Spleen (tissue), 7 donors: Measurements from ENCODE around the gene LRRC72.

ENCODE experiments used
- CTCF ChIP-seq, 11 experiments: fragments of 200-600 bp in 7 of 11; fragments of 450-650 bp in 4 of 11; sonication (generic) in 4 of 11; IDR thresholded peaks in 8 of 11; conservative IDR thresholded peaks in 3 of 11; 1 replicate in 7 of 11; 2 replicates in 4 of 11; pipeline versions ENCODE4 v1.4.0 to v1.8.0; 2016 to 2021; ENCODE audit warnings: antibody characterized with exemption in 11 of 11, inconsistent platforms in 4 of 11, mild to moderate bottlenecking in 1 of 11
- POLR2A ChIP-seq, 3 donors: fragments of 450-650 bp; IDR thresholded peaks; one replicate each; pipeline ENCODE4 v1.5.1; 2017; ENCODE audit warnings: antibody characterized with exemption in 3 of 3, mild to moderate bottlenecking in 1 of 3
- POLR2AphosphoS5 ChIP-seq, 3 donors: sonication (generic); formaldehyde crosslinking; IDR thresholded peaks; one replicate each; pipeline ENCODE4 v1.5.1; 2017; ENCODE audit warnings: antibody characterized with exemption in 3 of 3
- donor health status: DM: no; HTN: no; CAD: no; lungs with moderate emphysema.
- donor health status: DM: no; HTN: no; CAD: no.
- donor health status: DM: no; HTN: no; CAD: no.

- no peak for TF ChIP-seq CTCF (IDR thresholded peaks at IDR 0.05 in 8 of 11, conservative IDR thresholded peaks at IDR 0.05 in 3 of 11)
- TF ChIP-seq POLR2AphosphoS5 (IDR thresholded peaks at IDR 0.05), result no peak
- no peak for TF ChIP-seq POLR2A (IDR thresholded peaks at IDR 0.05)
Observed at GRCh38 chr7:16479161-16479560, 47.5 kb upstream of the LRRC72 start.
